Mesendoderm (in vitro differentiated cells): ENCODE results near the gene STX1B.
A peak's percentile ranks its signal among the peaks of the same experiment; 100 is the strongest.

ENCODE experiments used
- DNase-seq: peaks from one replicate; pipeline ENCODE4 v3.0.0; 2013
- H2AK5ac ChIP-seq: 2 replicates; pipeline ENCODE4 v1.6.1; 2013; ENCODE audit warnings: low read length, inconsistent platforms
- H2BK120ac ChIP-seq: 2 replicates; pipeline ENCODE4 v1.6.1; 2013; ENCODE audit warnings: low read depth, mild to moderate bottlenecking, low read length, moderate library complexity, mixed read lengths
- H2BK15ac ChIP-seq: replicated peaks from 2 replicates; pipeline ENCODE4 v1.6.1; 2013; ENCODE audit warnings: low read depth, mild to moderate bottlenecking, moderate library complexity
- H2BK5ac ChIP-seq: 2 replicates; pipeline ENCODE4 v1.6.1; 2013; ENCODE audit warnings: low read length, inconsistent platforms
- H3K18ac ChIP-seq: 2 replicates; pipeline ENCODE4 v1.6.1; 2013; ENCODE audit warnings: mild to moderate bottlenecking, low read length, mixed read lengths
- H3K23ac ChIP-seq: one replicate; pipeline ENCODE4 v1.6.1; 2013; ENCODE audit warnings: low read length
- H3K27ac ChIP-seq: 2 replicates; pipeline ENCODE4 v1.5.1; 2013; ENCODE audit warnings: low read depth, mild to moderate bottlenecking, inconsistent platforms, low read length, moderate library complexity
- H3K27me3 ChIP-seq: 2 replicates; pipeline ENCODE4 v1.6.1; 2013; ENCODE audit warnings: low read length, control low read depth, mild to moderate bottlenecking, inconsistent platforms; ENCODE audit not compliant: insufficient read depth, poor library complexity
- H3K36me3 ChIP-seq: 2 replicates; pipeline ENCODE4 v1.6.1; 2013; ENCODE audit warnings: low read length, inconsistent platforms; ENCODE audit not compliant: control insufficient read depth, insufficient read depth
- H3K4ac ChIP-seq: one replicate; pipeline ENCODE4 v1.6.1; 2013; ENCODE audit warnings: low read depth, mild to moderate bottlenecking, low read length, moderate library complexity
- H3K4me1 ChIP-seq: 2 replicates; pipeline ENCODE4 v1.6.1; 2013; ENCODE audit warnings: low read depth, low read length, inconsistent platforms; ENCODE audit not compliant: control insufficient read depth
- H3K4me2 ChIP-seq: 2 replicates; pipeline ENCODE4 v1.6.1; 2013; ENCODE audit warnings: low read length
- H3K4me3 ChIP-seq: 2 replicates; pipeline ENCODE4 v1.5.1; 2013; ENCODE audit warnings: mild to moderate bottlenecking, low read length
- H3K56ac ChIP-seq: one replicate; pipeline ENCODE4 v1.6.1; 2013; ENCODE audit warnings: low read length
- H3K79me1 ChIP-seq: 2 replicates; pipeline ENCODE4 v1.6.1; 2013; ENCODE audit warnings: low read length, inconsistent platforms
- H3K79me2 ChIP-seq: 2 replicates; pipeline ENCODE4 v1.6.1; 2013; ENCODE audit warnings: mild to moderate bottlenecking, low read length; ENCODE audit not compliant: control insufficient read depth, insufficient read depth
- H3K9ac ChIP-seq: 2 replicates; pipeline ENCODE4 v1.6.1; 2013; ENCODE audit warnings: low read length, inconsistent platforms
- H4K5ac ChIP-seq: one replicate; pipeline ENCODE4 v1.6.1; 2013; ENCODE audit warnings: low read length
- H4K8ac ChIP-seq: one replicate; pipeline ENCODE4 v1.6.1; 2013; ENCODE audit warnings: low read depth, mild to moderate bottlenecking, control low read depth, low read length, moderate library complexity
- WGBS: extraction: QIAGEN DNeasy Blood & Tissue Kit; methylation state at CpG from one replicate; pipeline ENCODE4 v1.1.7; 2013; ENCODE audit warnings: low lambda C conversion rate, missing lambda C conversion rate; ENCODE audit not compliant: insufficient coverage; ENCODE audit errors: extremely low coverage; 5-methylcytosine and 5-hydroxymethylcytosine counted together

Gene STX1B

DNA sequence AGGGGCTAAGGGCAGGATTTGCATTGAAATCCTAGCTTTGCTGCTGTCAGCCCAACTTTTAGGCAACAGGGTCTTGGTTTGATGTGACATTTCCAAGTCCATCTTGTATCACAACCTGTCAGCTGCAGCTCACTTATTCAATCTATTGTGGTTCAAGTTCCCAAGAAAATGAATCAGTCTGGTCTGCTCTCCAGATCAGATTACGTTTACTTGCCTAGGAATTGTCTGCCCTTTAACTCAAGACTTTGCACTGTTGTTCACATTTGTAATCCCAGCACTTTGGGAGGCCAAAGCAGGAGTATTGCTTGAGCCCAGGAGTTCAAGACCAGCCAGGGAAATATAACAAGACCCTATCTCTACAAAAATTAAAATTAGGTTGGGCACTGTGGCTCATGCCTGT, 32.9 kb upstream of the STX1B start:
- no peaks in the 10 kb centered on the region for H3K36me3 ChIP-seq
- H3K27ac ChIP-seq: no peak overlapping the region
- H3K18ac ChIP-seq: no peak overlapping the region
- H2BK5ac ChIP-seq: no peak overlapping the region
- H3K4me2 ChIP-seq: no peak overlapping the region
- H4K8ac ChIP-seq: no peak overlapping the region
- no peak overlapping the region for H3K9ac ChIP-seq
- H3K79me1 ChIP-seq: no peaks in the 10 kb centered on the region
- no peaks in the 10 kb centered on the region for H3K27me3 ChIP-seq
- no peak overlapping the region for H2AK5ac ChIP-seq
- no peak overlapping the region for H3K4me3 ChIP-seq
- H3K4me1 ChIP-seq: no peaks in the 10 kb centered on the region
- no peak for DNase-seq
- no peak overlapping the region for H4K5ac ChIP-seq
- no peak overlapping the region for H3K56ac ChIP-seq
- H3K4ac ChIP-seq: no peak overlapping the region
- no peak overlapping the region for H2BK15ac ChIP-seq
- no CpG with 5 or more reads among the region's 1 CpG for WGBS
- no peak overlapping the region for H3K23ac ChIP-seq
- no peaks in the 10 kb centered on the region for H3K79me2 ChIP-seq
- no peak overlapping the region for H2BK120ac ChIP-seq

DNA sequence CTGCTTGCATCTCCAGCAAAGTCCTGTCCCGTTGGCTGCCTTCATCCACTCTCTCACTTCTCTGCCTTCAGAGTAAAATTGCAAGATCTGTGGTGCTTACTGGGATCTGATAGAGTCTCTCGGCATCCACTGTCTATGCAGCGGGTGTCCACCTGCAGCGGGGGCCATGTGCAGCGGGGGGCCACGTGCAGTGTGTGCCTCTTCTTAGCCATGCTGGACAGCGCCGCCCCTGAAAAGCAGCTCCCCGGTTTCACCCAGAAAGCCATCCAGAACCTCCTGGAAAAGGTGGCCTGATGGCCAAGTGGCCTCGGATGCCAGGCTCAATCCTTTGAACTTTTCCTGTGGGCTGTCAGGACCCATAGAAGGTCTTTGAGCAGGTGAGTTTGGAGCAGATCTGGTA, 32.4 kb upstream of the STX1B start:
- H3K56ac ChIP-seq: peak overlapping the region; percentile 25
- H3K4me1 ChIP-seq: no peaks in the 10 kb centered on the region
- no peak overlapping the region for H3K4me2 ChIP-seq
- WGBS: no CpG with 5 or more reads among the region's 10 CpGs
- peaks cover 1% of the 10 kb centered on the region for H3K36me3 ChIP-seq
- no peak overlapping the region for H3K23ac ChIP-seq
- no peak for DNase-seq
- H3K9ac ChIP-seq: peak overlapping the region; percentile 32
- H2BK120ac ChIP-seq: no peak overlapping the region
- H3K18ac ChIP-seq: no peak overlapping the region
- H2AK5ac ChIP-seq: no peak overlapping the region
- no peaks in the 10 kb centered on the region for H3K79me1 ChIP-seq
- no peaks in the 10 kb centered on the region for H3K27me3 ChIP-seq
- H3K27ac ChIP-seq: no peak overlapping the region
- H3K79me2 ChIP-seq: no peaks in the 10 kb centered on the region
- no peak overlapping the region for H2BK5ac ChIP-seq
- no peak overlapping the region for H4K5ac ChIP-seq
- no peak overlapping the region for H3K4me3 ChIP-seq
- H4K8ac ChIP-seq: no peak overlapping the region
- no peak overlapping the region for H3K4ac ChIP-seq
- no peak overlapping the region for H2BK15ac ChIP-seq

DNA sequence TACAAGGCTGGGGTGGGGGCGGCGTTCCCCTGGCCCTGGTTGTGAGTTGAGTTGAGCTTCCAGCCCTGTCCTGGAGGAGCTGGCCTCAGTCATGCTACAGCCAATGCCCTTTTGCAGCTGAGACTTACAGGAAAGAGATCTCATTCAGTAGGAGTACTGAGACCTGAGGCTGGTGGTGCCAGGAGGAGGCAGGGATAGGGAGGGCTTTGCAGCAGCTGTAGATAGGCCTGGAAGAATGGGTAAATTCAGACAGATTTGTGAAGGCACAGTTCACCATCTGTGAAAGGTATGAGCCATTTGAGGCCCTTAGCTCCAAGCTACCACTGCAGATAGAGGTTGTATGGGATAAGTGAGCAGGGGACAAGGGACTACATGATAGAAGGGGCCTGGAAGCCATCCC, 28.6 kb upstream of the STX1B start:
- H2BK5ac ChIP-seq: no peak overlapping the region
- H3K4ac ChIP-seq: no peak overlapping the region
- H3K4me1 ChIP-seq: no peaks in the 10 kb centered on the region
- DNase-seq: no peak
- H3K79me1 ChIP-seq: peaks cover 1% of the 10 kb centered on the region
- no peak overlapping the region for H3K9ac ChIP-seq
- H4K8ac ChIP-seq: no peak overlapping the region
- no CpG with 5 or more reads among the region's 2 CpGs for WGBS
- H2BK15ac ChIP-seq: no peak overlapping the region
- H3K27me3 ChIP-seq: no peaks in the 10 kb centered on the region
- no peaks in the 10 kb centered on the region for H3K79me2 ChIP-seq
- no peak overlapping the region for H3K4me2 ChIP-seq
- H3K36me3 ChIP-seq: peaks cover 2% of the 10 kb centered on the region
- no peak overlapping the region for H3K27ac ChIP-seq
- no peak overlapping the region for H4K5ac ChIP-seq
- H3K4me3 ChIP-seq: no peak overlapping the region
- H3K56ac ChIP-seq: no peak overlapping the region
- no peak overlapping the region for H3K23ac ChIP-seq
- H2BK120ac ChIP-seq: no peak overlapping the region
- H3K18ac ChIP-seq: no peak overlapping the region
- H2AK5ac ChIP-seq: no peak overlapping the region

DNA sequence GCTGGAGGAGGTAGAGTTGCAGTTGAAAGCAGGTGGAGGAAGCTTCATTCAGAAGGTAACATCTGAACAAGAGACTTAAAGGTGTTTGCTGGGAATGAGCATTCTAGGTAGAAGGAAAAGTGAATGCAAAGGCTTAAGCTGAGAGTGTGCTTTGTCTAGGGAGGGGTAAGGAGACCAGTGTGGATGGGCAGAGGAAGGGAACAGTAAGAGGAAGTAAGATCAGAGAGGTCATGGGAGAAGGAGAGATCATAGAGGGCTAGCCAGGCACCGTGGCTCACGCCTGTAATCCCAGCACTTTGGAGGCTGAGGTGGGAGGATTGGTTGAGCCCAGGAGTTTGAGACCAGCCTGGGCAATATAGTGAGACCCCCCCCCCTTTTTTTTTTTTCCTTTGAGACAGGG, 26.3 kb upstream of the STX1B start:
- Histone ChIP-seq H3K56ac (no peak overlapping the region), H3K4me2 (no peak overlapping the region), H4K5ac (no peak overlapping the region), H3K23ac (no peak overlapping the region), H3K79me1 (peaks cover 1% of the 10 kb centered on the region), H2BK5ac (no peak overlapping the region), H3K27ac (no peak overlapping the region), H3K4ac (no peak overlapping the region), H3K4me3 (no peak overlapping the region), H3K4me1 (no peaks in the 10 kb centered on the region), H3K27me3 (no peaks in the 10 kb centered on the region), H3K36me3 (peaks cover 2% of the 10 kb centered on the region), H3K18ac (no peak overlapping the region), H4K8ac (no peak overlapping the region), H2AK5ac (no peak overlapping the region), H2BK15ac (no peak overlapping the region), H3K9ac (no peak overlapping the region), H3K79me2 (no peaks in the 10 kb centered on the region), H2BK120ac (no peak overlapping the region)
- WGBS: no CpG with 5 or more reads among the region's 2 CpGs
- no peak for DNase-seq

DNA sequence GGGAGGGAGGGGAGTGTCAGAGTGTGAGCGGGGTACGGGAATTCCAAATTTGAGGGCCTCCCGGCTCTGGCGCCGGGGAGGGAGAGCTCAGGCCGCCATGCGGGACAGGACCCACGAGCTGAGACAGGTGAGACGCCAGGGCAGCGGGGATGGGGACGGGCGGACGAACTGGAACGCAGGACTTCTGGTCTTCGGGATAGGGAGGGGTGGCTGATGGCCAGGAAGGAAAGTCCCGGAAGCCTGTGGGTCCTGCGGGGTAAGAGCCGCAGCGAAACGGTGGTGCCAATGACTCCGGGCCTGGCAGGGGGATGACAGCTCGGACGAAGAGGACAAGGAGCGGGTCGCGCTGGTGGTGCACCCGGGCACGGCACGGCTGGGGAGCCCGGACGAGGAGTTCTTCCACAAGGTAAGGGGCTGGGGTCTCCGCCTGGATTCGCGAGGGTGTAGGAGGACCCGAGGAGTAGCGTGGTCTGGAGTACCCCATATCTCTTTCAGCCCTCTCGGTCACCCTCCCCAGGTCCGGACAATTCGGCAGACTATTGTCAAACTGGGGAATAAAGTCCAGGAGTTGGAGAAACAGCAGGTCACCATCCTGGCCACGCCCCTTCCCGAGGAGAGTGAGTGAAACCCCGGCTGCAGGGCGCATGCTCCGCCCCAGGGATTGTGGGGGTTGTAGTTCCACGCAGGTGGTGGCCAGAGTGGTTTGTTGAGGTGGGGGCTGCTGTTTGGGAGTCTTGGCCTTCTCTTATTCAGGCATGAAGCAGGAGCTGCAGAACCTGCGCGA, 23.5 kb upstream of the STX1B start:
- Histone ChIP-seq H3K4me3 (peak overlapping the region; percentile 84), H2BK120ac (no peak overlapping the region), H3K56ac (peak overlapping the region; percentile 74), H3K9ac (peak overlapping the region; percentile 70), H2AK5ac (no peak overlapping the region), H3K27ac (no peak overlapping the region), H2BK15ac (no peak overlapping the region), H3K4ac (no peak overlapping the region), H3K79me2 (no peaks in the 10 kb centered on the region), H2BK5ac (no peak overlapping the region), H3K18ac (no peak overlapping the region), H3K27me3 (no peaks in the 10 kb centered on the region), H4K5ac (no peak overlapping the region), H4K8ac (no peak overlapping the region), H3K79me1 (peaks cover 1% of the 10 kb centered on the region), H3K4me2 (peak overlapping the region; percentile 96), H3K4me1 (no peaks in the 10 kb centered on the region), H3K23ac (no peak overlapping the region), H3K36me3 (peaks cover 2% of the 10 kb centered on the region)
- WGBS: no CpG with 5 or more reads among the region's 47 CpGs
- DNase-seq: peak; percentile 87
